COR-L47 (cell line): ENCODE measurements around the gene SRP68.
"Not testable (repeated sequence)": the region's sequence is repeated elsewhere in the genome, so short reads cannot be mapped to it uniquely, and the experiment has no call there.

Source experiments
- DNase-seq: peaks from one replicate; lab custom pipeline; 2025; lab: John Stamatoyannopoulos, UW

Gene SRP68

DNA sequence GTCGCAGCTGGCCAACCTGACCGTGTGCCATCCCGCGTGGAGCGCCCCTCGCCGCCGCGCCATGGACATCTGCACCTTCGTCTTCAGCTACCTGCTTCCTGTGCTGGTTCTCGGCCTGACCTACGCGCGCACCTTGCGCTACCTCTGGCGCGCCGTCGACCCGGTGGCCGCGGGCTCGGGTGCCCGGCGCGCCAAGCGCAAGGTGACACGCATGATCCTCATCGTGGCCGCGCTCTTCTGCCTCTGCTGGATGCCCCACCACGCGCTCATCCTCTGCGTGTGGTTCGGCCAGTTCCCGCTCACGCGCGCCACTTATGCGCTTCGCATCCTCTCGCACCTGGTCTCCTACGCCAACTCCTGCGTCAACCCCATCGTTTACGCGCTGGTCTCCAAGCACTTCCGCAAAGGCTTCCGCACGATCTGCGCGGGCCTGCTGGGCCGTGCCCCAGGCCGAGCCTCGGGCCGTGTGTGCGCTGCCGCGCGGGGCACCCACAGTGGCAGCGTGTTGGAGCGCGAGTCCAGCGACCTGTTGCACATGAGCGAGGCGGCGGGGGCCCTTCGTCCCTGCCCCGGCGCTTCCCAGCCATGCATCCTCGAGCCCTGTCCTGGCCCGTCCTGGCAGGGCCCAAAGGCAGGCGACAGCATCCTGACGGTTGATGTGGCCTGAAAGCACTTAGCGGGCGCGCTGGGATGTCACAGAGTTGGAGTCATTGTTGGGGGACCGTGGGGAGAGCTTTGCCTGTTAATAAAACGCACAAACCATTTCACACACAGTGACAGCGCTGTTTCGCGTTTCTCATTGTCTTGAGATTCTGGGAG, 4.7 kb upstream of the SRP68 start:
- DNase-seq = no peak

DNA sequence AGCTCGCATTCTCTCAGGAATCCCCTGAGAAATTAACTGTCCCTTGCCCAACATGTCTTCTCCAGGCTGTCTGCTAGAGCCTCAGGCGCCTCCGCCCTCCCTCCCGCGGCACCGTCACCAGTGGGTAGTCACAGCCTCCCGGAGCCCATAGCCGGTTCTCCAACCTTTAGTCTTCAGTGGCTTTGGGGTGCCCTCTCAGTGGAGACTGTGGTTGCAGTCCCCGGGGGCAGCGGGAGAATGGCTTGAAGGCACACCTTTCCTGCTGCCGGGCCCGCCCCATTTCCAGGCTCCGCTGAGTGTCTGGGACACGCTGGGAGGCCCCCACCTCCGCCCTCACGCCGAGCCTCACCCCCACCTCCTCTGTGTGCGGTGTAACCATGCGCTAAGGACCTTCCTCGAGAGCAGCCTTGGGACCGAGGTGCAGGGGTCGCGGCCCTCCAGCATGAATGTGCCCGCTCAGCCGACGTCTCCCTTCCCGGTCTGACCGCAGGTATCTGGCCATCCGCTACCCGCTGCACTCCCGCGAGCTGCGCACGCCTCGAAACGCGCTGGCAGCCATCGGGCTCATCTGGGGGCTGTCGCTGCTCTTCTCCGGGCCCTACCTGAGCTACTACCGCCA, 3.9 kb upstream of the SRP68 start:
- no peak for DNase-seq

DNA sequence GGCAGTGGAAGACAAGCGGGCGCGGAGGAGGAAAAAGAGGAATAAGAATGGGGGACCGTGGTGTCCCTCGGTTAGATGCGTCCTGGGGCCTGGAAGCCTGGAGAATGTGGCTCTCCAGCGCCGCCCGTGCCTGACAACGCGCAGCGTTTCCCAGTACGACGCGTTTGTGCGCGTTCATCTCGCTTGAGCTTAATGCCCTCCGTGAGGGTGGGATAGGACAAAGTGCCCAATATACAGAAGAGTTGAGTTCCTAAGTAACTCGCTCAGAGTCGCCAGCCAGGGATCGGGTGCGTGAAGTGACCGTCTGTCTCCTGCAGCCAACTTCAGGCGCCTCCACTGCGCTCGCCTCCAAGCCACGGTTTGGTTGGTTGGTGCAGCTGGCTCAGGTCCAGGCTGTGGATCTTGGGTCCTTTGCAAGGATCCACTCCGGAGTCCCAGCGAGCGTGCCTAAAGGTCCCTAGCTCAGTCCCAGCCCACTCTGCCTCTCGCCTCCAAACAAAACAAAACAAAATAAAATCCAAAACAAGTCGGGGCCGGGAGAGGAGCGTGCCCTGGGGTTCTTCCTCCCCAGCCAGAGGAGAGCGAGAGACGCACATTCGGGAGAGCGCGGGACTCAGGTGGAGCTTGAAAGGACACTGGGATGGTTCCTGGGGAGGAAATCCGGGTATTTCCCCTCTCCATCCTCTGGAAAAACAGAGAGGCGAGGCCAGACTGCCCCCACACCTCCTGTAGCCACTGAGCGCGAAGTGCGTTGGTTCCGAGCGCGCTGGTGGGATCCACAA, 3.2 kb upstream of the SRP68 start:
- peak; percentile 29 for DNase-seq

DNA sequence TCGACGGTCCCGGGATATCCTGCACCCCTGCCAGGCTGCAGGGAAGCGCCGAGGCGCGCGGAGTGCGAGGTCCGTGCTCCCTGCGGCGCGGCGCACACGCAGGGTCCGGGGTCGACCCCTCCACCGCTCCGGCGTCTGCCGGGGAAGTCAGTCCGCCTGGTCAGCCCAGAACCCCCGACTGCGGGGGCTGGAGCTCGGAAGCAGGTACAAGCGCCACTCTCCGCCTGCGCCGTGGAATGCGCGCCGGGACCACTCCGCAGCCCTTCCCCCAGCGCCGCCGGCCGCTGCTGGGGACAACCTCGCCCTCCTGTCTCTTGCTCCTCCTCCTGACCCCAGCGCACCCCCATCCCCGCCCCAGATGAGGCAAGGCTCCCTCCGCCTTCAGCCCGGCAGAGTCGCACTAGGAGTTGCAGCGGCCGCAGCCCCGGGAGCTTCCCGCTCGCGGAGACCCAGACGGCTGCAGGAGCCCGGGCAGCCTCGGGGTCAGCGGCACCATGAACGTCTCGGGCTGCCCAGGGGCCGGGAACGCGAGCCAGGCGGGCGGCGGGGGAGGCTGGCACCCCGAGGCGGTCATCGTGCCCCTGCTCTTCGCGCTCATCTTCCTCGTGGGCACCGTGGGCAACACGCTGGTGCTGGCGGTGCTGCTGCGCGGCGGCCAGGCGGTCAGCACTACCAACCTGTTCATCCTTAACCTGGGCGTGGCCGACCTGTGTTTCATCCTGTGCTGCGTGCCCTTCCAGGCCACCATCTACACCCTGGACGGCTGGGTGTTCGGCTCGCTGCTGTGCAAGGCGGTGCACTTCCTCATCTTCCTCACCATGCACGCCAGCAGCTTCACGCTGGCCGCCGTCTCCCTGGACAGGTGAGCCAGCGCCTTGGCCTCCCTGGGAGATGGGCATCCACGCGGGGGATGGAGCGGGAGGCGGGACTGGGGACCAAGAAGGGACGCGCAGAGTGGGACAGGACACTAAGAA, 2.4 kb upstream of the SRP68 start, which contains the start of gene GALR2:
Gene GALR2 (plus strand): TSS at position 392 of the 974 bp plus-strand sequence. CDS start 103 bp downstream, at position 495.
- DNase-seq = no peak

DNA sequence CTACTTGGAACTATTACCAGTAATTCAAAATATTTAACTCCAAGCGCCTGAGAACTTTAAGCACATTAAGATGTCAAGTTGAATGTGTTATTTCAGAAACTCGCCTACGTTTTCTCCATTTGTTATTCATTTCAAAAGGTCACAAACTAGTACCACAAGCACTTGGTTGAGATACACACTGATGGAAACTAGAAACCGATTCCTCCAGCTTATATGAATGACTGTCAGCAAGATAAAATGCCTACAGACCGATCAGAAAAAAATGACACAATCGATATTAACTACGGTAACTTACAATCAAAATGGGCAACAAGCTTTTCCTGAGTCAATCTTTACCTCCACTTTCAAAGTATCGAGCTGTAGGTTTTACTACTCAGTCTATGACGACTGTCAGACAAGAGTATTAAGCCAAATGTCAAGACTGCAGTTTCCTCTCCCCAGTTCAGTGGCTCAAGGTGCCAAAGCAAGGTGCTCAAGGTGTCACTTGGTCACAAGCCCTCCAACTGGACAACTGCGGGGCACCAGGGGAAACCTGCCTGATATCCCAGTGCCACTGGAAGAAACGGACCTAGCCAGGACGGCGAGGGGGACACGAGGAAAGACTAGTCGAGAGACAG, 678 bp downstream of the SRP68 start:
- no peak for DNase-seq

DNA sequence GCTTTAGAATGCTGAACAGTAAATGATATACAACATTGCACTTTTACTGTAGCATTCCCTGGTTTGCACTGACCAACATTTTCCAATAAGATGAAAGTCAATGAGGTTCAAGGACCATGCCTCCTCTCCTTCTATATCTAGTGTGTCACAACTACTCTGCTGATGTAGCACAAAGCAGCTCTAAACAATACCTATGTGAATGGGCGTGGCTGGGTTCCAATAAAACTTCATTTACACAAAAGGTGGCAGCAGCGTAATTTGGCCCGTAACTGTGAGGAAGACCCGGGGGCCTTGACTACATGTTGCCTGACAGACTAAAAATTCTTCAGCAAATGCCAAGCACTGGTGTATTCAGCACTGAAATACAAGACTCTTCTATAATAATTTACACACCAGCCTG, 6.5 kb downstream of the SRP68 start:
- DNase-seq = no peak

DNA sequence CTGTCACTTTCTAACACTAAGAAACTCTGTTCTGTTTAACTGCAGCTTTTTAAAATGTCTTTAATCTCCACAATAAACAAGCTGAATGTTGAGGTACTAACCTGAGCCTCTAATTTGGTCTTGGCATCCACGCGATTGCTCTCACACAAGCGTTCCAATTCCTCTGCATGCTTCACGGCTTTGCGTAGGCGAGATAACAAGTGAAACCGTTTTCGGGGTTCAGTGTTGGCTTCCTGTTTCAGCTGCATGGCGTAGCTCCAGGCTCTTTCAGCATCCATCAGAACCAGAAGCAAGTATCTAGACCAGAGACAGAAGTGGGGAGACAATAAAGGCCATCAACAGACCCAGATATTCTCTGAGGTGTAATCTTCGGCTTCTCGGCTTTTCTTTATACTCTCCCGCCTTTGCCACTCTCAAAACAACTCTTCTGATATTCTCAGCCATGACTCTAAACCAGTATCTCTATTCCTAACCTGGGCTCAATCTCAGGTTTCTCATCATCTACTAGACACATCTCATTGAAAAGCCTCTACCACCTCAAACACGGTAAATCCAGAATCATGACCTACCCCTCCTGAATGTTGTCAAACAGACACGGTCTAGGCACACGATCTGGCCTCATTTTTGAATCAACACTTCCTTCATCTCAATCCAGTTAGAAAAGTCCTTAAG, 8.3 kb downstream of the SRP68 start:
- DNase-seq = no peak

DNA sequence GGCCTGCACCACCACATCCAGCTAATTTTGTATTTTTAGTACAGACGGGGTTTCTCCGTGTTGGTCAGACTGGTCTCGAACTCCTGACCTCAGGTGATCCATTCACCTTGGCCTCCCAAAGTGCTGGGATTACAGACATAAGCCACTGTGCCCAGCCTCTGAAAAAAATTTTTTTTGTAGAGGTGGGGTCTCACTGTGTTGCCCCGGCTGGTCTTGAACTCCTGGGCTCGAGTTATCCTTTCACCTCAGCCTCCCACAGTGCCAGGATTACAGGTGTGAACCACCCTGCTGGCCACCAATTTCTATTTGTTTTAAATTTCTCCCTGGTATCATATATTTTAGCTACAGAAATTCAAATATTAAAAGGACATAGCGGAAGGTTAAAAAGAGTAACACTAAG, 14.1 kb downstream of the SRP68 start:
- DNase-seq = not testable (repeated sequence)

DNA sequence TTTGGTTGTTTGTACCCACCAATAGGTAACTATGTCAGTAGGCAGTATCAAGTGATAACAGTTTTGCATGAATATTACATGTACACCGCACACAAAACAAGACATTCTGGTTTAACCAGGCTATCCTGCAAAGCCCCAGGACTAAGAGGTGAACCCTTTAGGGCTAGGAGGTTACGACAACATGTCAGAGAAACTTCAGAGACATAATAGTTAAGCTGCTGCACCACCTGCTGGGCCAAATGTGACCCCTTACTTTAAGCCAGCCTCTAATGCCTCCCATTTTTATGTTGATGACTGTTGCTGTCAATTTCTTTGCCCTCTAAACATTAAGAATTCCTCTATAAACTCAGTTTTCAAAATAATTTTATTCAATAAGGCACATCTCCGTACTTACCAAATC, 15.4 kb downstream of the SRP68 start:
- no peak for DNase-seq

DNA sequence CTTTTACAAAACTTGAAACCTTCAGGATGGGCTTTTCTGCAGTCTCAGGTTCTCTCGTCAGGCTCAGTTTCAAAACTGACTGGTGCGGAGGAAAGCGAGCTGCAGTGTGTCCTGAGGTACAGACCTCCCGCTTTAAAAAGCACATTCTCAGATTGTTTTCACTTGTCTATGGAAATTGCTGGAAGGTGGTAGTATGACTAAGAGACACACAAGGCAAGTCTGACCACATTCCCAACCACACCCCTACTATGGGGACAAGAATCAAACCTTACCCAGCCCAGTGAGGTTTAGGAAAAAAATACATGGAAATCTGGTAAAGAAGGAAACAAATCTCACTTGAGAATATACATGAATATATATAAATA, 18.2 kb downstream of the SRP68 start:
- DNase-seq = no peak

DNA sequence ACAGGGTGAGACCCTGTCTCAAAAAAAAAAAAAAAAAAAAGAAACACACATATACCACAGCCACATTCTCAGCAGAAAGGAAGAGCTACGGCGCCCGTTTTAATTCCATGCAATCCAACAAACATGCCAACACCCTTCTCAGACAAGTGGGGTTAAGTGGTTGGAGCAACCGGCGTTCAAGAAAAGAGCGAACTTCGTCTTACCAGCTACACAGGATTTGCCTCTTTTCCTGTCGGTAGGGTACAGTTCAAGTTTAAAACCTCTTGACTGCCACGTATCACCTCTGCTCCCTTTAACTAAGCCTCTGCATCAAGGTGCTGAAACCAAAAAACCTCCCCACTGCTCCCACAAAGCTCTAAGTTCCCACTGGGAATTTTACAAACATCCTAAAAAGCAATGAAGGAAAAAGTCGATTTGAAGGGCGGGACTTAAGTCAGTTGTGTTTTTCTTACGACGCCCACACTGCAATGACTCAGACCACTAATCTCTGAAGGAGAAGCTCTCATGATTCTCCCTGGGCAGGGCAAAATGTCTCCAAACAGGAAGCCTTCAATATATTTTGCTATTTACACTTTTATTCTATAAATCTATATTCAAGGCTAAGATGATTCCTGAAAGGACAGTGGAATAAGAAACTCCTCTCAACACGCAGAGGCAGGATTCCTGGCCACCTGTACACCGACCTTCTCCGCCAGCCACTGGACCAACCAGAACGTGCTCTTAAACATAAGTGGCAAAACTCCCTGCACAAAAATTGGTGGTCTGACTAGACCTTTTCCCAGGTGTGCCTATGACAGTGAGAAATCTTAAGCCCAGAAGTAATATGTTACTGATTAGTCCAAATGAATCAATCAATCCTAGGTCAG, 18.8 kb downstream of the SRP68 start:
- no peak for DNase-seq

DNA sequence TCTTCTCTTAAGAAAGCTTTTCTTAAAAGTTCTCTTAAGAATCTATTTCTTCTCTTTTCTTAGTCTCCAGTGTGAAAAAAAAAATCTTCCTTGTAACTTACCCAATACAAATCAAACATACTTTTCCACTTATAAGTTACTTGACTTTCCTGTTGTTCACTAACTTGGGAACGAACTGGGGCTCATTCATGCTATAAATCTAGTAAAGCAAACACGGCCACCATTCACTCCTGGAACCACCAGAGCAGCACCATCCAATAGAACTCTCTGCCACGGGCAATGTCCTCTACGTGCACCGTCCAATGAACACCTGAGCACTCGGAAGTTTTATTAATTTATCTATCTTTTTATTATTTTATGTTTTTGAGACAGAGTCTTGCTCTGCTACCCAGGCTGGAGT, 20.8 kb downstream of the SRP68 start:
- DNase-seq = no peak

DNA sequence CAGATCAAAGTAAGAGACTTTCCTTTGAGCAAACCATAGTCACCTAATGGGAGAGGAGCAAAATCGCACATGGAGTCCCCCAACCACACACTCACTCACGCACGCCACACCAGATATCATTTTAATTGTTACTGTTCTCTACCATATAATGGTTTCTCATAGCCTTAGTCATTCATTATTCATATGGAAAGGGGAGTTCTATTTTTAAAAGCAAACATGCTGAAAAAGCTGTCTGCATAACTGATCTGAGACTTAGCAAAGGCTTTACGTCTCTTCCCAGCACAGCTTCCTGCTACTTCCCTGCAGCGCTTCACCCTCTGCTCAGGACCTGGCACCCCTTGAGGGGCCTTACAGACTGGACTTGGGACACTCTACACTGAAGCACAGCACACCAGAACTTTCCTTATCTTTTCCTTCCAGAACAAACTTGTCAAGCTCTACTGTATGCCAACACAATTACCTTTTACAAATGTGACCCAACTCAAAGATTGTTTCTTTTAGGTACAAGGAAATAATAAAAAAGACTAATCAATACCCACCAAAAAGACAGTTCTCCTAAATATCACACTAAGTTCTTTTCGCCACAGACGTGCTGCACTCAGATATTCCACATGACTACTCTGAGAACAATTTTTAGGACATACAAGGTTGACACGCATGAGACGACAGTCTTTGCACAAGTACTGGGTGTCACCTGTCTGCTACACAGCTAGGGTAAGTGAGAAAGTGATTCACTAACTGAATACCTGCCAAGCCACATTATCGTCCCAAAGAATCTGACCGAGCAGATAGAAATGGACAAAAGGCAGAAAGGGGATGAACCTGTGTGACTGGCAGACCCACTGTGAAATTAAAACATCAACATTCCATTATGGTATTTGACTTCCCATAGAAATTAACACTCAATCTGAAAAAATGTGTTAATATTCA, 21.5 kb downstream of the SRP68 start:
- no peak for DNase-seq

DNA sequence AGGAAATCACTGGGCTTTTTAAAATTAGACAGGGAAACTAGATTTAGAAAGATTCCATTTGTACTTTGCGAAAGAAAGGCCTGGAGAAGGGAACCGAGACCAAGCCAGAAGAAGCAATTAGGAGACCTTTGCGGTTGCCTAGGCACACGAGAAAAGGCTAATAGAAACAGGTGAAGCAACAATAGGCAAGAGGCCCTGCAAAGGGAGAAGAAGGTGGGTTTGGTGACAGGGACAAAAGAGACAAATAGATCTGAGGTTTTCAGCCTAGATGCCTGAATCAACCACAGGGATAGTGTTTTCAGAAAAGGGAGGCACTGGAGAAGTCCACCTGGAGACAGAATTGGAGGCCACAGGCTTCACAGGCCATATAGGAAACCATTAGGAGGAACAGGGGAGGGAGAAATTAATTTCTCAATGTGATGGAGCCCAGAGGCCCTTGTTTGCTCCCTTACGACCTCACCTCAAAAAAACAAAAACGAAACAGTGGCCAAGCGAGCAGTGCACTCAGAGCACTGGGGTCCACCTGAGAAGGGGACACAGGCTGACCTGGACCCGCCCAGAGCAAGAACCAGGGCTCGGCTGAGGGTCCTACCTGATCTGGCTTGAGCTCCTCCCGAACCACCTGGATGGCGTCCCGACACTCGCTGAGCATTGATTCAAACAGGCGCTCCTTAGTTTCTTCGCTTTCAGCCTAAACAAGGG, 22.3 kb downstream of the SRP68 start:
- no peak for DNase-seq

DNA sequence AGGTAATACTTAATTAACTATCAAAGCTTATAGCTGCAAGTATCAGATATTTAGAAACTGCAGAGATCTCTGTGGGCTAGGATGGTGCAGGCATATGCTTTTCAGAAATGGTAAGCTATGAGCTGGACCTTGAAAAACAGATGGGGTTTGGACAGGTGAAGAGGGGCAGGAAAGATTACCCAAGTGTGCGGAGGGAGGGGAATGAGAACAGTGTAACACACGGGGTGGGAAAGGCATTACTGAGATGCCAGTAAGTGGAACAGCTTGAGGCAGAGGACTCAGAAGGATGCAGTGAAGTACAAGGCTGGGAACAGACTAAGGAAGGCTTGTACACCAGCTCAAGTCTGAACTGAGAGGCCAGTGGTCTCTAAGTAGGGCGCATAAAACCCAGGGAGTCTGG, 23.1 kb downstream of the SRP68 start:
- DNase-seq = no peak

DNA sequence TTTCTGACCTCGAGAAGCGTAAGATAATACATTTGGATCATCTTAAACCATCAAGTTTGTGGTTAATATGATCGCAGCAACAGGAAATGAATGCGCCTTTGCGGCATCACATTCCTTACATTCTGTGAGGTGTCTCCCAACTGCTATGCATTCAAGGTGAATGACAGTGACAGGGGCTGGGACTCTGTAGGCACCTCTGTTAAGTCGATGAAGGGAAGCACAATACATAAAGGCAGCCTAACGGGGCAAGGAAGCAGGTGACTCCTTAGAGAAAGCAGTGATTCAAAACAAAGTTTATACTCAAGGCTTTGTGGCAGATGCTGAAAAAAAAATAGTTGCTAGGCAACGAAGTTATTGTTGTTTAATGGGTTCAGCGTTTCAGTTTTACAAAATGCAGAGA, 23.6 kb downstream of the SRP68 start:
- no peak for DNase-seq

DNA sequence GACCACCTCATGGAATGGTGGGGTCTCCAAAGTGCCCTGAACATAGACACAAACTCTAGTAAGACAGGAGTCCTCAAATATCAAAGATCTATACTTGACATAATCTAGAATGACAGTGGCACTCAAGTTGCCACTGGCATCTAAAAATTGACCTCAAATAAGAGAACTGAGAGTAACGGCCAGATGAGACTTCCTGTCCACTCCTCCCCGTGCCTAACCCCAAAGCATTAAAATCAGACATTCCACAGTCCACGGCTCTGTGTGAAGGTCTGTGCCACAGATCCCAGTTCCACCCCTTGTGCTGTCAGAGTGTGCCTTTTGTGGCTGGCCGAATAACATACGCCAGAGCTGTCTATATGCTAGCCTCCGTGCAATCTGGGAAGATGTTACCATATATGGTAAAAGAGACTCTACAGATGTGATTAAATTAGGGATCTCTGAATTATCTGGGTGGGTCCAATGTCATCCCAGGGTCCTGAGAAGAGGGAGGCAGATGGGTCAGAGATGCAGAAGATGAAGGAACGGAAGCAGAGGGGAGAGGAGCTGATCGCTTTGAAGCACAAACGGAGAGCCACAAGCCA, 24.2 kb downstream of the SRP68 start:
- no peak for DNase-seq

DNA sequence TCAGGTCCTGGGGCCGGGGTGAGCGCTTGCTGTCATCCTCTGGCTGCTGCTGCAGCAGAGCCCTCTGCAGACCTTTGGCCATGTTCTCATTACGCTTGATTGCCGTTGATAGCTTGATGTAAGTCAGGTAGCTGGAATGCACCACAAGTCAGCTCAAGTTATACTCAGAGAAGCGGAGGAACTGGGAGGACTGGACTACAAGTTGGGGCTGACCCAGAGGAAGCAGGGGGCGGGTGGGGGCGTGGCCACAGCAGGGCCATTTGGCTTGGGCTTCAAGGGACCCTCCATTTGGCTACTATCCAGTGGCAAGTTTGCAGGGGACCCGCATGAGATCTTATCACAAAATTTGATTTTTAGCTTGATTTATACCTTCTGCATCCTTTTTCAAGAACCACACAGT, 26.3 kb downstream of the SRP68 start:
- no peak for DNase-seq
